HG03135 (cell line): Measurements from ENCODE around the gene ZNF420.

Source experiments
- ATAC-seq: cut with Tn5 transposase; IDR thresholded peaks from one replicate; pipeline ENCODE4 v1.9.1; 2021; ENCODE audit warnings: mild to moderate bottlenecking, moderate library complexity; ENCODE audit not compliant: unreplicated experiment

The ZNF420 gene

GRCh38 chr19:37136111-37136510 lies 57.9 kb downstream of the ZNF420 start:
- no peak for ATAC-seq

GRCh38 chr19:37148214-37148613 lies 70.0 kb downstream of the ZNF420 start:
- ATAC-seq: no peak

GRCh38 chr19:37160153-37160552 lies 81.9 kb downstream of the ZNF420 start:
- no peak for ATAC-seq

- ATAC-seq: no peak
Measured at GRCh38 chr19:37165635-37166034, 87.4 kb downstream of the ZNF420 start.

GRCh38 chr19:37172368-37173366 lies 94.4 kb downstream of the ZNF420 start, which contains the start of gene ZNF585A:
TSS of gene ZNF585A (minus strand) at chr19:37172695. CDS start at chr19:37169910, 2,785 bp downstream.
- ATAC-seq: peak; percentile 95
